Measurements from ENCODE around the gene MLLT3.

MLLT3 gene

DNA sequence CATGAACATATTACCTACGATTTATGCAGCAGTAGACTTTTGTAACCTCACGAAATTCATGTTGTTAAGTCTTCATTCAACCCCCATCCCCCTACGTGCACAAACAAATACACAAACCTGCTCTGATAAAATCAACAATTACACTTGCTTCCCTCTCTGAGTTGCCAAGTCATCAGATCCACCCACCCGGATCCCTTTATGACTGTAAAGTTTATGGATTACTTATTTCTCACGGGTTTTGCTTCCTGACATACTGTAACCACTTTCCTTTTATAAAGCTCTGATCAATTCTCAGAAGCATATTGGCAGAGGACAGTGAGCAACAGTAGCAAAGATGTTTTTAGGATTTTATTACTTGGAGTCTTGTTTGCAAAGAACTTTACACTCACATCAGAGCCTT lies 70.5 kb downstream of the MLLT3 start:
- ATAC-seq (ENCODE audit: insufficient read depth, low read depth) (no peak), DNase-seq (no peak)
- H3K9me3 ChIP-seq (ENCODE audit: insufficient read depth, low read length, severe bottlenecking): no peaks in the 10 kb centered on the region
- H2AFZ ChIP-seq (ENCODE audit: low read depth, low read length): no peak overlapping the region
- TF ChIP-seq, protein P1, sequence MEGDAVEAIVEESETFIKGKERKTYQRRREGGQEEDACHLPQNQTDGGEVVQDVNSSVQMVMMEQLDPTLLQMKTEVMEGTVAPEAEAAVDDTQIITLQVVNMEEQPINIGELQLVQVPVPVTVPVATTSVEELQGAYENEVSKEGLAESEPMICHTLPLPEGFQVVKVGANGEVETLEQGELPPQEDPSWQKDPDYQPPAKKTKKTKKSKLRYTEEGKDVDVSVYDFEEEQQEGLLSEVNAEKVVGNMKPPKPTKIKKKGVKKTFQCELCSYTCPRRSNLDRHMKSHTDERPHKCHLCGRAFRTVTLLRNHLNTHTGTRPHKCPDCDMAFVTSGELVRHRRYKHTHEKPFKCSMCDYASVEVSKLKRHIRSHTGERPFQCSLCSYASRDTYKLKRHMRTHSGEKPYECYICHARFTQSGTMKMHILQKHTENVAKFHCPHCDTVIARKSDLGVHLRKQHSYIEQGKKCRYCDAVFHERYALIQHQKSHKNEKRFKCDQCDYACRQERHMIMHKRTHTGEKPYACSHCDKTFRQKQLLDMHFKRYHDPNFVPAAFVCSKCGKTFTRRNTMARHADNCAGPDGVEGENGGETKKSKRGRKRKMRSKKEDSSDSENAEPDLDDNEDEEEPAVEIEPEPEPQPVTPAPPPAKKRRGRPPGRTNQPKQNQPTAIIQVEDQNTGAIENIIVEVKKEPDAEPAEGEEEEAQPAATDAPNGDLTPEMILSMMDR (IDR thresholded peaks at IDR 0.05; ENCODE audit: borderline replicate concordance, extremely low read depth, low read length, poor library complexity, severe bottlenecking): no peak
- no peak for TF ChIP-seq EZH2 (IDR thresholded peaks at IDR 0.05; ENCODE audit: borderline replicate concordance, low read depth, low read length, severe bottlenecking)
- no peaks in the 10 kb centered on the region for H3K27me3 ChIP-seq (ENCODE audit: insufficient read depth, low read length, poor library complexity)
- no peak overlapping the region for H3K9ac ChIP-seq (ENCODE audit: low read depth, low read length)
- H3K27ac ChIP-seq (ENCODE audit: low read length): no peak overlapping the region
- no peak overlapping the region for H3K4me2 ChIP-seq (ENCODE audit: insufficient read depth, low read length)
- no peak overlapping the region for H3K4me3 ChIP-seq (ENCODE audit: low read depth in 1 of 2, low read length in 2 of 2)
- H3K4me1 ChIP-seq (ENCODE audit: insufficient read depth, low read length): peaks cover 21% of the 10 kb centered on the region
- H4K20me1 ChIP-seq (ENCODE audit: insufficient read depth, low read length): peaks cover 11% of the 10 kb centered on the region; the same call in 1 of the 2 replicates
- peaks cover 83% of the 10 kb centered on the region for H3K79me2 ChIP-seq (ENCODE audit: insufficient read depth, low read length)
- H3K36me3 ChIP-seq (ENCODE audit: insufficient read depth, low read length): no peaks in the 10 kb centered on the region

DNA sequence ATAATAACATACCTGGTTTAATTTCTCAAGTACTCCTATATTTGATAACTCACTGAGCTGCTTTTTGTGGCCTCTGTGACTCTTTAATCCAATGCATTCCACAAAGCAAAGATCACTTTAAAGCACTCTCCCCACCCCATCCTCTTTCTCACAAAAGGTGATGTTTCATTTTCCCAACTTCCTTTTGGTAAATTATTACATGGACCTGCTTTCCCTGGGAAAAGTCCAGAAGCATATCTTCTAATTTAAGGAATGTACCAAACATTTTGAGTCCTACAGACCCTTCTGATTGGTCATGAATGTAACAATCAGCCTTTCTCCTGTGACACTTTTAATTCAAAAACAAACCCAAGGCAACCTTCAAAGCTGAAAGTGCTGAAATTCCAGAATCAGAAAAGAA lies 71.1 kb downstream of the MLLT3 start:
- ATAC-seq (ENCODE audit: insufficient read depth, low read depth): no peak
- H3K4me3 ChIP-seq (ENCODE audit: low read depth in 1 of 2, low read length in 2 of 2): no peak overlapping the region

DNA sequence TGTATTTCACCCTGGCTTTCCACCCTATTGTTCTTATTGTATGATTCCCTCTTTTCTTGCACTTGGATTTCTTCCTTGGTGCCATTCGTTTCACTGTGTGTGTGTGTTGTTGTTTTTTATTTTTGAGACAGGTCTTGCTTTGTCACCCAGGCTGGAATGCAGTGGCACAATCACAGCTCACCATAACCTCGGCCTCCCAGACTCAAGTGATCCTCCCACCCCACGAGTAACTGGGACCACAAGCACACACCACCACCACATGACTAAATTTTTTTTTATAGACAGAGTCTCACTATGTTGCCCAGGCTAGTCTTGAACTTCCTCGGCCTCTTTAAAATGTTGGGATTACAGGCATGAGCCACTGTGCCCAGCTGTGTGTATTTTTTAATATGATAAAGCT lies 72.0 kb downstream of the MLLT3 start:
- ATAC-seq (ENCODE audit: insufficient read depth, low read depth) (no peak), DNase-seq (no peak)
- no peaks in the 10 kb centered on the region for H3K27me3 ChIP-seq (ENCODE audit: insufficient read depth, low read length, poor library complexity)
- H4K20me1 ChIP-seq (ENCODE audit: insufficient read depth, low read length): peaks cover 9% of the 10 kb centered on the region; the same call in 1 of the 2 replicates
- H3K9me3 ChIP-seq (ENCODE audit: insufficient read depth, low read length, severe bottlenecking): no peaks in the 10 kb centered on the region
- TF ChIP-seq, protein P1 (IDR thresholded peaks at IDR 0.05; ENCODE audit: borderline replicate concordance, extremely low read depth, low read length, poor library complexity, severe bottlenecking): no peak
- TF ChIP-seq EZH2 (IDR thresholded peaks at IDR 0.05; ENCODE audit: borderline replicate concordance, low read depth, low read length, severe bottlenecking): no peak
- no peak overlapping the region for H3K4me2 ChIP-seq (ENCODE audit: insufficient read depth, low read length)
- 0 out of 2 replicates have a peak, but pooled peaks cover under 1% of the 10 kb centered on the region for H3K36me3 ChIP-seq (ENCODE audit: insufficient read depth, low read length)
- H3K79me2 ChIP-seq (ENCODE audit: insufficient read depth, low read length): peaks cover 80% of the 10 kb centered on the region
- H3K4me1 ChIP-seq (ENCODE audit: insufficient read depth, low read length): peaks cover 15% of the 10 kb centered on the region
- H2AFZ ChIP-seq (ENCODE audit: low read depth, low read length): no peak overlapping the region
- no peak overlapping the region for H3K4me3 ChIP-seq (ENCODE audit: low read depth in 1 of 2, low read length in 2 of 2)
- H3K9ac ChIP-seq (ENCODE audit: low read depth, low read length): no peak overlapping the region
- H3K27ac ChIP-seq (ENCODE audit: low read length): no peak overlapping the region

More for the DNA sequence above, 71.1 kb downstream of the MLLT3 start:
- H3K4me2 ChIP-seq (ENCODE audit: insufficient read depth, low read length): no peak overlapping the region
- TF ChIP-seq, protein P1 (IDR thresholded peaks at IDR 0.05; ENCODE audit: borderline replicate concordance, extremely low read depth, low read length, poor library complexity, severe bottlenecking): no peak
- no peak for TF ChIP-seq EZH2 (IDR thresholded peaks at IDR 0.05; ENCODE audit: borderline replicate concordance, low read depth, low read length, severe bottlenecking)
- H3K9me3 ChIP-seq (ENCODE audit: insufficient read depth, low read length, severe bottlenecking): no peaks in the 10 kb centered on the region
- H3K9ac ChIP-seq (ENCODE audit: low read depth, low read length): no peak overlapping the region
- DNase-seq: no peak
- peaks cover 20% of the 10 kb centered on the region for H3K4me1 ChIP-seq (ENCODE audit: insufficient read depth, low read length)
- H4K20me1 ChIP-seq (ENCODE audit: insufficient read depth, low read length): peaks cover 9% of the 10 kb centered on the region; the same call in 1 of the 2 replicates
- H3K79me2 ChIP-seq (ENCODE audit: insufficient read depth, low read length): peaks cover 84% of the 10 kb centered on the region
- H3K27ac ChIP-seq (ENCODE audit: low read length): no peak overlapping the region
- H3K27me3 ChIP-seq (ENCODE audit: insufficient read depth, low read length, poor library complexity): no peaks in the 10 kb centered on the region
- no peaks in the 10 kb centered on the region for H3K36me3 ChIP-seq (ENCODE audit: insufficient read depth, low read length)
- H2AFZ ChIP-seq (ENCODE audit: low read depth, low read length): no peak overlapping the region

Measured in DND-41 (cell line).